ENCODE results near the gene AREL1.

AREL1 gene

GRCh38 chr14:74670726-74671411 lies 42.0 kb downstream of the AREL1 start:
- H3K9me3 ChIP-seq (ENCODE audit: control insufficient read depth, low read depth, low read length) = no peaks in the 10 kb centered on the region
- no peak overlapping the region for H3K27ac ChIP-seq (ENCODE audit: low read length)
- H3K9ac ChIP-seq (ENCODE audit: low read length) = no peak overlapping the region
- no peaks in the 10 kb centered on the region for H3K4me1 ChIP-seq (ENCODE audit: control insufficient read depth, low read depth, low read length)
- no peaks in the 10 kb centered on the region for H3K27me3 ChIP-seq (ENCODE audit: control insufficient read depth, insufficient read depth, low read length)
- H3K36me3 ChIP-seq (ENCODE audit: control insufficient read depth, low read depth, low read length) = peaks cover 64% of the 10 kb centered on the region
- no peak overlapping the region for H3K4me3 ChIP-seq (ENCODE audit: low read length)

GRCh38 chr14:74669846-74670245 lies 43.0 kb downstream of the AREL1 start:
- Histone ChIP-seq H3K9me3 (ENCODE audit: control insufficient read depth, low read depth, low read length) (no peaks in the 10 kb centered on the region), H3K27ac (ENCODE audit: low read length) (no peak overlapping the region), H3K36me3 (ENCODE audit: control insufficient read depth, low read depth, low read length) (peaks cover 60% of the 10 kb centered on the region), H3K27me3 (ENCODE audit: control insufficient read depth, insufficient read depth, low read length) (no peaks in the 10 kb centered on the region), H3K4me1 (ENCODE audit: control insufficient read depth, low read depth, low read length) (no peaks in the 10 kb centered on the region), H3K9ac (ENCODE audit: low read length) (no peak overlapping the region), H3K4me3 (ENCODE audit: low read length) (no peak overlapping the region)

DNA sequence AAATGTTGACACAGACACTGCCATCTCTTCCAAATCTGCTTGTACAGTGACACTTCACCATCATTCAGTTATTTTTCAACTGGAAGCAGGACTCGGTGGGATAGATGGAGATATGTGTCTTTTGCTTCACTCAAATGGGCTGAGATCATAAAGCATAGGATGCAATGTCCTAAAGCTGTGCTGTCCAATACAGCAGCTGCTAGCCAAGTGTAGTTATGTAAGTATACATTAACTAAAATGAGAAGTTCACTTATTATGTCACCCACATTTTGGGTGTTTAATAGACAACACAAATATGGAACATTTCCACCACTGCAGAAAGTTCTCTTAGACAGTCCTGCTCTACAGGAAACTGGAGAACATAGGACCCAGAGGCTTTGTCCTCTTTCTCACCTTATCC lies 43.6 kb downstream of the AREL1 start:
- Histone ChIP-seq H3K4me3 (ENCODE audit: low read length) (no peak overlapping the region), H3K4me1 (ENCODE audit: control insufficient read depth, low read depth, low read length) (no peaks in the 10 kb centered on the region), H3K36me3 (ENCODE audit: control insufficient read depth, low read depth, low read length) (peaks cover 58% of the 10 kb centered on the region), H3K9ac (ENCODE audit: low read length) (no peak overlapping the region), H3K27me3 (ENCODE audit: control insufficient read depth, insufficient read depth, low read length) (no peaks in the 10 kb centered on the region), H3K27ac (ENCODE audit: low read length) (no peak overlapping the region), H3K9me3 (ENCODE audit: control insufficient read depth, low read depth, low read length) (no peaks in the 10 kb centered on the region)

DNA sequence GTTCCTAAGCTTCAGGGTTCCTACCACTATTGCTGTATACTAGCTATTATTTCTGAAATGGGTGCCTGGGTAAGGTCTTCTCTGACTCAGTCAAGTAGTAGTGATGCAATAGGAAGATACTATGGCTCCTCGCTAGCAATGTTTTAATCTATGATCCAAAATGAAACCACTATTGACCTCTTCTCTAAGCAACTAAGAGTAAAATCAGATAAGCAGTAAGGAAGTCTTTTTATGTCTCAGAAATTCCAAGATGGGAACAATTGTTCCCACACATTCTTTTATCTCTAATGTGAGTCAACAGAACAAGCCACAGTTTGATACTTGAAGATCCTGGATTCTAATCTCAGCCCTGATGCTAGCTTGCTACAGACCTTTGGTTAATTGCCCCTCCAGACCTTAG lies 45.1 kb downstream of the AREL1 start:
- H3K27ac ChIP-seq (ENCODE audit: low read length) = no peak overlapping the region
- peaks cover 59% of the 10 kb centered on the region for H3K36me3 ChIP-seq (ENCODE audit: control insufficient read depth, low read depth, low read length)

GRCh38 chr14:74664717-74665116 lies 48.2 kb downstream of the AREL1 start:
- no peak overlapping the region for H3K9ac ChIP-seq (ENCODE audit: low read length)
- peaks cover 71% of the 10 kb centered on the region for H3K36me3 ChIP-seq (ENCODE audit: control insufficient read depth, low read depth, low read length)
- H3K4me1 ChIP-seq (ENCODE audit: control insufficient read depth, low read depth, low read length) = no peaks in the 10 kb centered on the region
- H3K27ac ChIP-seq (ENCODE audit: low read length) = no peak overlapping the region
- H3K4me3 ChIP-seq (ENCODE audit: low read length) = no peak overlapping the region
- no peaks in the 10 kb centered on the region for H3K27me3 ChIP-seq (ENCODE audit: control insufficient read depth, insufficient read depth, low read length)
- no peaks in the 10 kb centered on the region for H3K9me3 ChIP-seq (ENCODE audit: control insufficient read depth, low read depth, low read length)

More for the DNA sequence above, 45.1 kb downstream of the AREL1 start:
- Histone ChIP-seq H3K9ac (ENCODE audit: low read length) (no peak overlapping the region), H3K4me3 (ENCODE audit: low read length) (no peak overlapping the region), H3K4me1 (ENCODE audit: control insufficient read depth, low read depth, low read length) (no peaks in the 10 kb centered on the region), H3K9me3 (ENCODE audit: control insufficient read depth, low read depth, low read length) (no peaks in the 10 kb centered on the region), H3K27me3 (ENCODE audit: control insufficient read depth, insufficient read depth, low read length) (no peaks in the 10 kb centered on the region)

- no peaks in the 10 kb centered on the region for H3K9me3 ChIP-seq (ENCODE audit: control insufficient read depth, low read depth, low read length)
- no peak overlapping the region for H3K9ac ChIP-seq (ENCODE audit: low read length)
- H3K4me1 ChIP-seq (ENCODE audit: control insufficient read depth, low read depth, low read length) = no peaks in the 10 kb centered on the region
- no peak overlapping the region for H3K27ac ChIP-seq (ENCODE audit: low read length)
- peaks cover 64% of the 10 kb centered on the region for H3K36me3 ChIP-seq (ENCODE audit: control insufficient read depth, low read depth, low read length)
- no peak overlapping the region for H3K4me3 ChIP-seq (ENCODE audit: low read length)
- H3K27me3 ChIP-seq (ENCODE audit: control insufficient read depth, insufficient read depth, low read length) = no peaks in the 10 kb centered on the region
These were observed 49.0 kb downstream of the AREL1 start for GRCh38 chr14:74663884-74664283.

- Histone ChIP-seq H3K9me3 (ENCODE audit: control insufficient read depth, low read depth, low read length) (no peaks in the 10 kb centered on the region), H3K27me3 (ENCODE audit: control insufficient read depth, insufficient read depth, low read length) (no peaks in the 10 kb centered on the region), H3K4me1 (ENCODE audit: control insufficient read depth, low read depth, low read length) (no peaks in the 10 kb centered on the region), H3K9ac (ENCODE audit: low read length) (no peak overlapping the region), H3K36me3 (ENCODE audit: control insufficient read depth, low read depth, low read length) (peaks cover 46% of the 10 kb centered on the region), H3K27ac (ENCODE audit: low read length) (no peak overlapping the region), H3K4me3 (ENCODE audit: low read length) (no peak overlapping the region)
These were observed 51.0 kb downstream of the AREL1 start for GRCh38 chr14:74661726-74662450.

- H3K27ac ChIP-seq (ENCODE audit: low read length) = no peak overlapping the region
- no peaks in the 10 kb centered on the region for H3K4me1 ChIP-seq (ENCODE audit: control insufficient read depth, low read depth, low read length)
- H3K27me3 ChIP-seq (ENCODE audit: control insufficient read depth, insufficient read depth, low read length) = no peaks in the 10 kb centered on the region
- peaks cover 43% of the 10 kb centered on the region for H3K36me3 ChIP-seq (ENCODE audit: control insufficient read depth, low read depth, low read length)
- no peak overlapping the region for H3K9ac ChIP-seq (ENCODE audit: low read length)
- no peak overlapping the region for H3K4me3 ChIP-seq (ENCODE audit: low read length)
- H3K9me3 ChIP-seq (ENCODE audit: control insufficient read depth, low read depth, low read length) = no peaks in the 10 kb centered on the region
These were observed 52.0 kb downstream of the AREL1 start for GRCh38 chr14:74660863-74661262.

- Histone ChIP-seq H3K27ac (ENCODE audit: low read length) (no peak overlapping the region), H3K9me3 (ENCODE audit: control insufficient read depth, low read depth, low read length) (no peaks in the 10 kb centered on the region), H3K36me3 (ENCODE audit: control insufficient read depth, low read depth, low read length) (peaks cover 36% of the 10 kb centered on the region), H3K27me3 (ENCODE audit: control insufficient read depth, insufficient read depth, low read length) (no peaks in the 10 kb centered on the region), H3K4me3 (ENCODE audit: low read length) (no peak overlapping the region), H3K4me1 (ENCODE audit: control insufficient read depth, low read depth, low read length) (no peaks in the 10 kb centered on the region), H3K9ac (ENCODE audit: low read length) (no peak overlapping the region)
These were observed 52.7 kb downstream of the AREL1 start for GRCh38 chr14:74660167-74660566.

GRCh38 chr14:74658535-74659131 lies 54.2 kb downstream of the AREL1 start:
- Histone ChIP-seq H3K4me1 (ENCODE audit: control insufficient read depth, low read depth, low read length) (no peaks in the 10 kb centered on the region), H3K27ac (ENCODE audit: low read length) (no peak overlapping the region), H3K9ac (ENCODE audit: low read length) (no peak overlapping the region), H3K9me3 (ENCODE audit: control insufficient read depth, low read depth, low read length) (no peaks in the 10 kb centered on the region), H3K27me3 (ENCODE audit: control insufficient read depth, insufficient read depth, low read length) (no peaks in the 10 kb centered on the region), H3K36me3 (ENCODE audit: control insufficient read depth, low read depth, low read length) (peaks cover 31% of the 10 kb centered on the region), H3K4me3 (ENCODE audit: low read length) (no peak overlapping the region)

DNA sequence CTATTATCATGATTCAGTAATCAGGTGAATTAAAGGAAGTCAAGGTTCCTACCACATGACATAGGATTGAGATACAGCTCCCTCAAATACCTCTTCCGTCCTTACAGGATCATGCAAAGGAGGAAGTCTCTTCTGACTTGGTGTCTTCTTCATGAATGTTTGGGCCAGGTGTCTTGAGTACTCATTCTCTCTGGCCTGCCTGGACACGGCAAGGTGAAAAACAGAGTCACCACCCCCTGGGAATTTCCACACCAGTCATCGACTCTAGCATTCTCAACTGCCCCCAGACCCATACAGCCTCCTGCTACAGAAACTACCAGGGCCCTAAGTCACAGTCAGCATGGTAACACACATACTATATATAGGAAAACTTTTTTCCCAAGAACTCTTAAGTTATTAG lies 55.9 kb downstream of the AREL1 start:
- Histone ChIP-seq H3K27me3 (ENCODE audit: control insufficient read depth, insufficient read depth, low read length) (no peaks in the 10 kb centered on the region), H3K4me1 (ENCODE audit: control insufficient read depth, low read depth, low read length) (no peaks in the 10 kb centered on the region), H3K9me3 (ENCODE audit: control insufficient read depth, low read depth, low read length) (no peaks in the 10 kb centered on the region), H3K27ac (ENCODE audit: low read length) (no peak overlapping the region), H3K36me3 (ENCODE audit: control insufficient read depth, low read depth, low read length) (peaks cover 14% of the 10 kb centered on the region), H3K9ac (ENCODE audit: low read length) (no peak overlapping the region), H3K4me3 (ENCODE audit: low read length) (no peak overlapping the region)
